Hematopoietic multipotent progenitor cell treated with erythropoietin and hydrocortisone succinate and interleukin-3 and kit ligand, for 8 days (in vitro differentiated cells): ENCODE measurements around the gene CERS1.

Source experiments
- DNase-seq: peaks from one replicate; pipeline ENCODE4 v3.0.0-alpha.2; 2015

Gene CERS1

GRCh38 chr19:18897094-18898029 lies 1.4 kb upstream of the CERS1 start:
- no peak for DNase-seq

- no peak for DNase-seq
Observed at GRCh38 chr19:18896421-18896841, 473 bp upstream of the CERS1 start.

GRCh38 chr19:18895038-18895823 lies 727 bp downstream of the CERS1 start:
- DNase-seq: peak; percentile 28

GRCh38 chr19:18894254-18895037 lies 1.5 kb downstream of the CERS1 start:
- DNase-seq: peak; percentile 34

- no peak for DNase-seq
Observed at GRCh38 chr19:18893587-18894253, 2.2 kb downstream of the CERS1 start.

- no peak for DNase-seq
Observed at GRCh38 chr19:18889949-18890745, 5.8 kb downstream of the CERS1 start.

GRCh38 chr19:18886972-18887371 lies 9.0 kb downstream of the CERS1 start:
- no peak for DNase-seq

GRCh38 chr19:18883526-18884304 lies 12.2 kb downstream of the CERS1 start:
- DNase-seq: peak; percentile 47

- no peak for DNase-seq
Observed at GRCh38 chr19:18881491-18881890, 14.5 kb downstream of the CERS1 start.

GRCh38 chr19:18879579-18880373 lies 16.2 kb downstream of the CERS1 start:
- peak; percentile 70 for DNase-seq

GRCh38 chr19:18878858-18879578 lies 16.9 kb downstream of the CERS1 start:
- DNase-seq: no peak

GRCh38 chr19:18878058-18878797 lies 17.7 kb downstream of the CERS1 start:
- DNase-seq: no peak

- no peak for DNase-seq
Observed at GRCh38 chr19:18876865-18877264, 19.1 kb downstream of the CERS1 start.

GRCh38 chr19:18875726-18876125 lies 20.2 kb downstream of the CERS1 start:
- no peak for DNase-seq

- DNase-seq: peak; percentile 40
Observed at GRCh38 chr19:18871543-18871942, 24.4 kb downstream of the CERS1 start.

GRCh38 chr19:18870531-18871172 lies 25.3 kb downstream of the CERS1 start:
- DNase-seq: no peak

- no peak for DNase-seq
Observed at GRCh38 chr19:18869781-18870530, 26.0 kb downstream of the CERS1 start.
